Fibroblast of skin of right quadriceps (primary cell): ENCODE results near the gene NFIA.

Source experiments
- DNase-seq: peaks from one replicate; pipeline ENCODE4 v3.0.0-alpha.2; 2013

The NFIA gene

GRCh38 chr1:61132645-61133334, 50.4 kb downstream of the NFIA start:
- no peak for DNase-seq

GRCh38 chr1:61133335-61134019, 51.1 kb downstream of the NFIA start:
- no peak for DNase-seq

- no peak for DNase-seq
These were observed 52.9 kb downstream of the NFIA start for GRCh38 chr1:61135291-61135690.

DNA sequence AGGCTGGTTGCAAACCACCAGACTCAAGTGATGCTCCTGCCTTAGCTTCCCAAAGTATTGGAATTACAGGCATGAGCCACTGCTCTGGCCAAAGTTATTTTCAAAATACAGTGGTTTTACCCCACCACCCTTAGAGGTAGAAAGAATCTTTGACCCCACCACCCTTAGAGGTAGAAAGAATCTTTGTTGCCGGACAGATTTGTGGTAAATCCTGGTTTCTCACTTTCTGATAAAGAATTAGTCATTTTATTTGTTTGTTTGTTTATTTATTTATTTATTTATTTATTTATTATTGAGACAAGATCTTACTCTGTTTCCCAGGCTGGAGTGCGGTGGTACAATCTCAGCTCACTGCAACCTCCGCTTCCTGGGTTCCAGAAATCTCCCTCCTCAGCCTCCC, 55.9 kb downstream of the NFIA start:
- no peak for DNase-seq

DNA sequence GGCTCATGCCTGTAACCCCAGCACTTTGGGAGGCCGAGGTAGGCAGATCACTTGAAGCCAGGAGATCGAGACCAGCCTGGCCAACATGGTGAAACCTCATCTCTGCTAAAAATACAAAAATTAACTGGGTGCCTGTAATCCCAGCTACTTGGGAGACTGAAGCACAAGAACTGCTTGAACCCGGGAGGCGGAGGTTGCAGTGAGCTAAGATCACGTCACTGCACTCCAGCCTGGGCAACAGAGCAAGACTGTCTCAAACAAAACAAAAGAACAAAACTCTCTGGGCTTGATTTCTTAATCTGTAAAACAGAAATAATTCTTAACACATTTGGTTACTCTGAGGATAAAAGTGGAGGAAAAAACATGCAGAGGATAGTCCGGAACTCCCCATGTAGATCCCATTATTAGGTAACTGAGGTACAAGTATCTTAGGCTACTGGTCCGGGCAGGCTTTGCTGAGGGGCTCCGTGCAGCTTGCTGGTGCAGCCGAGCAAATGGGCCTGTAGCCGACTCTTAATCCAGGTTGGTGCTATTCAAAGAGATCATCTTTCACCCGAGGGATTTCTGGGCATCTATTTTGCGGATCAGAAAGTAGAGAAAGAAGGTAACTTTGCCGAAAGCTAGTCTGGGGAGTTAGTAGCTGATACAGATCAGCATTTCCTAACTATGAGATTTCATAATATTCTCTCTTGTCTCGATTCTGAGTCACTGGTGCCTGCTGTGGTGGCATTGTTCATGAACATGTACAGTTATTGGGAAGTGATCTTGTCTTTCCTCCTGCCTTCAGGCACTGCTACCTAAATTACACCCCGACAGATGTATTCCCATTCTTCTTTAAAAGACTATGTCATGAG, 56.8 kb downstream of the NFIA start:
- peak; percentile 55 for DNase-seq

DNA sequence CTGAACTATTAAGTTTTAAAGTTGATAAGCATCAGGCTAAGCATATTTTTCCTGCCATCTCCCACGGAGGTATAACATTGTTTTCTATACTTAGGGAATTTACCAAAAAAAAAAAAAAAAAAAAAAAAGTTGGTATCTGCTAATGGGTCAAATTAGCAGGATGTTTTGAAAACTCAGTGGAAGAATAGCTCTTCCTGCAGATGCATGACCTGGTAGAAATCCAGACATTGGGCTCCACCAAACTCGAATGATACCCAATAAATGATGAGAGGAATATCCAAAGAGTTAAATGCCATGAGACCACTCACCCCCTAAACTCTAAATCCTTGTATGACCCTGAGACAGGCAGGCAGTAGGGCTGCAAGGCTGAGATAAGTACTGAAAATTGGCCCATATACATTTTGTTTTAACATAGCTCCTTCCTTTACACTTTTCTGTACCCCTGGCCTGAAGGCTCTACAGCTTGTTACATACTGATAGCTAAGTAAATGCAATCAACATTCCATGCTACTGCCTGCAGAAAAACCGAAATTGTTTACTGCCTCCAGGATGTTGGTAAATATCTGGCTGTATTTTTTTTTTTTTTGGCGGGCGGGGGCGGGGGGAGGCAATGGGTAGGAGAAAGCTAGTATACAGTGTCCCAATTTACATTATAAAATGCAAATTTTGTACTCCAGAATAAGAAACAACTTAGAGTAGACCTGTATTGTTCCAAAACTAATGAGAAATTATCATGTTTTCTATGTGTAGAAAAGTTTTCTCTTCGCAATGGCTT, 57.6 kb downstream of the NFIA start:
- DNase-seq, result no peak

DNA sequence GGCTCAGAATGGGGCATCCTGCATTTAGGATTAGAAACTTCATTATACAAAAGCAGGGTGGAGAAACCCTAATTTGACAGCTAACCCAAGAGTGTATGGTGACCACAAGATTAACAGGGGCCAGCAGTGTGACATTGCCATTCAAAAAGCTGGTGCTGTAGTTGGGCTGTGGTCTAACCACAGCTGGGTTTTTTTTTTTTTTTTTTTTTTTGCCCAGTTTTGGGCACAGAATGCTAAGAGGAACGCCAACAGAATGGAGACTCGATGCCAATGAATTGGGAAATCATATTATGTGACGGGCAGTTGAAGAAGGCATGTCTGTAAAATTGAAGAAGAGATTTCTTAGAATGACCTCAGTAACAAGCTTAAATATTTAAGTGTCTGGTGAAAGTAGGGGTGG, 58.4 kb downstream of the NFIA start:
- no peak for DNase-seq

DNA sequence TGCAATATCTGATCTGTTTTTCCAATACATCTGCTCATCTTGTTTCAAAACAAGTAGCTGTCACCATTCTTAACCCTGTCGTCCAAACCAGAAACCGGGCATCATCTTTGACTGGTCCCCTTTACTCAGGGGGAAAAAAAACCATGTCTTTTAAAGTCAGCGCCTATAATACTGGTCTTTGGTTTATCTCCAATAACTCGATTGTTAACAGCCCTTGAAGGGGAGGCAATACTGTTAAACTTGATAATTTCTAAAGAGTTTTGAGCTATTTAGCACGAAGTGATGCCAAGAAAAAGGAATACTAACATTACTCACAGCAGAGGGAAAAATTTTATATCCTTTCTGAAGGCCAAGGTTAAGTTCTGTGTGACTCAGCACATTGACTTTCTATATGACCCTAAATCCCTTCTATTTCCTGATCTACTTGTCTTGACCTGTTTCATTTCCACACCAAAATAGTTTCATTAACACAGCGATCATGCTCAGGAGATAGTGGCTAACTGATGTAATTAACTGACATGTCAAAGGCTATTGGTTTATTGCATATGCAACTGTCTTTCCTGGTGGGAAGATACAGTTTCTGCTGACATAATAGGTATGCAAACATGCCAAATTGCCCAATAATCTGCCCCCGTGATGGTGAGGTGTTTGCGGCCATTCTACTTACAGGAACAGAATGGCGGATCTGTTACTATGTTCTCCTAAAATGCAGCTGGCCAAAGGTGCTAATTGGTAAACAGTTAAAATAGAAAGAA, 59.1 kb downstream of the NFIA start:
- DNase-seq, result peak; percentile 69

GRCh38 chr1:61142043-61142440, 59.7 kb downstream of the NFIA start:
- DNase-seq, result no peak

- peak; percentile 41 for DNase-seq
These were observed 60.6 kb downstream of the NFIA start for GRCh38 chr1:61142726-61143500.

DNA sequence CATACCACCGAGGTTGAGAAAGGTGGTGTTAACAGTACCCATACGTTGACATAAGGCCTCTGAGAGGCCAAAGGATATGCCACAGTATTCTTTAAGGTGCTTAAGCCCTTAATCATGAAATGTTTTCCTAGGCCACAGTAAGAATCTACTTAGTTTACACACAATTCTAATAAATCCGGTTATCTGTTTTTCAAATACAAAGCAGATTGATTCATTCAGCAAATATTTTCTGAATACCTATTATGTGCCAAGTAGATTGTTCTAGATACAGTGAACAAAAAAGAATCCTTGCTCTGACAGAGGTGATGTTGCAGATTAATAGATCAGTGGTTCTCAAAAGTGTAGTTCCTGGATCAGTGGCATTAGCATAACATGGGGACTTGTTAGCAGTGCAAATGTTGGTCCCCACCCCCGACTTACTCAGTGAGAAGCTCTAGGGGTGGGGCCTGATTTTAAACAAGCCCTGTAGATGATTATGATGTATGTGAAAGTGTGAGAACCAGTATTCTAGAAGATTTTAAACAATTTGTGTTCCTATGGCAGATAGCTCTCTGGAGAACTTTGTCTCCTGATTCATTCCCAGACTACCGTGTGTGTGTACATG, 61.6 kb downstream of the NFIA start:
- no peak for DNase-seq

DNA sequence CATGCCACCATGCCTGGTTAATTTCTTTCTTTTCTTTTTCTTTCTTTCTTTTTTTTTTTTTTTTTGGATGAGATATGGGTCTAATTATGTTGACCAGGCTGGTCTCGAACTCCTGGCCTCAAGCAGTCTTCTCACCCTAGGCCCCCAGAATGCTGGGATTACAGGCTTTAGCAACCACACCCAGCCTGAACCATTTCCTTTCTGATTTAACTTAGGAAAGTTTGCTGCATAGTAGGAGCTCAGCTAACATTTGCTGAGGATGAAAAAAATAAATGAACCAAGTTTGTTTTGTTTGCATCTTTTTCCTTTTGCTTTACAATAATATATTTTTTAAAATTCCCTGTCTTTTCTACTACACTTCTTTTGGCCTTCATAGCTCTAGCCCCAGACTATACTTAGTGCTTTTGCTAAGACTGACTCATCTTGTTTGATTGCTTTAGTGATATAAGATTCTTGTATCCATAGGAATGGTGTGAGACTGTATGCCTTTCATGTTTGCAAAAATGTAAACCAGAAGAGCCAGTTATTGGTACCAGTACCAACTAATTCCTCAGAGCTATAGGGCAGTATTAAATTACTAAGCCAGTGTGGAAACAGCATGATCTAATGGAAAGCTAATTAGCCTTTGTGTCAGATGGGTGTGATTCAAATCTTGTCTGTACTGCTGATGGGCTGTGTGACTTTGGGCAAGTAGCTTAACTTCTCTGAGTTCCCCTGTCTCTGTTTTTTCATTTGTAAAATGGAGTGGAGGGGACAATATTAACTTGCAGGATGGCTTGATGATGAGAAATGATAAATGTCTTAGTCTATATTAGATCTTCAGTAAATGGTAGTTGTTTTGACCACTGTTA, 66.9 kb downstream of the NFIA start:
- peak; percentile 42 for DNase-seq

DNA sequence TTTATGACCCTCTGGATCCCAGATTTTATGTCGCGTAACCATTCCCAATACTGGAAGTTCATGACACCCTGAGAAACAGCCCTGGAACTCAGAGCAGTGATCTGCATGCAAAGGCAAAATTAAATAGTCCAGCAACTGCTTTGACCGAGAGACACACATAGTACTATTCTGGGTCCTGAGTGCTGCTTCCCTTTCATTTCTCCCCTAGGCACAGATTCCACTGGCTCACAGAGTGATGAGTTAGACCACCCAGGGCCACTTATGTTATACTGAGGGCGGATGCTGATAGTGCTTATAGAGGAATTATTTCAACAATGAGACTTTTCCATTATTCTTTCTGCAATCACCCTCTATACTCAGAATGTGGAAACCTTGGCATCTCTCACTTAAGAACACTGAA, 69.2 kb downstream of the NFIA start:
- no peak for DNase-seq

GRCh38 chr1:61152066-61152465, 69.7 kb downstream of the NFIA start:
- no peak for DNase-seq

DNA sequence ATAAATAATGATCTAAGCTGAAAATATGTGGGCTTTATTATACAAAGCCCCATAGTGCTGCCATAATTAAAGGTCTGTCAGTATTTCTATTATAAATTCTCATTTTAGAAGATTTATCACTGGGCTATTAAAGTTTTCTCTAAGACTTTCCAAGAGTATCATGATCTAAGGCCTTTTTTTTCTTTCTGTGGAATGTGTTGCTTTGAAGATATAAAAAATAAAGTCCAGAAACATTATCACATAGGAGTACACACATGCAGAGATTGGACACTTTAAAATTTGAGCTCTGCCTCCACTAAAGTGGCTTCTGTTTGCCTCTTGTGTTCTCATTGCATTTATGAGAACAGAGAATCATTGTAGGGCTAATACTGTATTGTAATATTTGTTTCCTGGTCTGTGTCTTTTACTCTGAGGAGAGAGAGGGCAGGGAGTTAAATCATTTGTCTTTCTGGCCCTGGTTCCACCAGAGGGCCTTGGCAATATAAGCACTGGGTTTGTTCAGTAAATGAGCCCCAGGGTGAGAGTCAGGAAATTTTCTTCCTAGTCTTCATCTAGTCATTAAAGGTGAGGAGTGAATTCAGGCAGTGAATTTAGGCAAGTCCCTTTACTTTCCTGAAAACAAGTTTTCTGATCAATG, 70.2 kb downstream of the NFIA start:
- DNase-seq, result no peak

DNA sequence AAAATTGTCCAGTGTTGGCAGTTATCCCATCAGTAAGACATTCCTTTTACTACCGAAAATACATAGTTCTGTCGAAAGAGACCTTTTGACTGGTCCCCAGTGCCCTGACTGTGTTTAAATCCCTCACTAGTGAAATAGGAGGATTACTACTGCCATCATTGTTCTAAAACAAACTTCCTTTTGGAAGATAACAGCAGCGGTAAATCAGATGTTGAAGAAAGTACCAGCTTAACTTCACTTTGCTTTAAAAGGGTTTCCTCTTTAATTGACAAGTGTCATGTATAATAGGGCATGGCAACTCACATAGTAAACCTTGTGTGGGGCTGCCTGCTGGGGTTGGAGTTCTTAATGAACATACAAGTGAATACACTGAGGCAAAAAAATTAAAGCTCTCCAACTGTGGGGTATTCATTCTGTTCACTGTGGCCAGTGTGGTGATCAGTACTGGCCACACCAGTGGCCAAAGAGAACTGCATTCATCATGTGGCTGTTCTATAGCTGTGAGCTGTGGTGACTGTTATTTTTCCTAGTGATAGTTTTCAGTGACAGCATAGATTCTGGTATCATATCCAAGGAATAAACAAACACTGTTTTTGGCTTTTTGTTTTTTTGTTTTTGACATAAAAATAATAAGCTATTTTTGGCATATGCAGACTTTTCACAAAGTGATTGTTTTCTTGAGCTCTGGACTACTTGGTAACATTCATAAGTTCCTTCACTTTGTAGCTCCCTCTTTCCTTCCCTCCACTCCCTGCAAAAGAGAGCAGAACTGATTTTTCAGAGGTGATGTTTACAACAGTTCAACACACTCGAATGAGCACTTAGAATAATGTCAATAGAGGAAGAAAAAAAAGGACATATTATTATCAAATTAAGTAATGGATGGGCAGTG, 74.5 kb downstream of the NFIA start:
- DNase-seq, result no peak

GRCh38 chr1:61157468-61157987, 75.2 kb downstream of the NFIA start:
- DNase-seq, result peak; percentile 96

GRCh38 chr1:61158591-61158990, 76.2 kb downstream of the NFIA start:
- peak; percentile 83 for DNase-seq
